ENCODE measurements around the gene PDE4B. TPM values are rescaled to one million over a fixed set of nuclear protein-coding genes. Genes with fewer than 3 reads are reported as not detected.

The PDE4B gene
- total and polyA plus RNA-seq, 11 donors: 1.4 to 71.9 (median 16.2) TPM

DNA sequence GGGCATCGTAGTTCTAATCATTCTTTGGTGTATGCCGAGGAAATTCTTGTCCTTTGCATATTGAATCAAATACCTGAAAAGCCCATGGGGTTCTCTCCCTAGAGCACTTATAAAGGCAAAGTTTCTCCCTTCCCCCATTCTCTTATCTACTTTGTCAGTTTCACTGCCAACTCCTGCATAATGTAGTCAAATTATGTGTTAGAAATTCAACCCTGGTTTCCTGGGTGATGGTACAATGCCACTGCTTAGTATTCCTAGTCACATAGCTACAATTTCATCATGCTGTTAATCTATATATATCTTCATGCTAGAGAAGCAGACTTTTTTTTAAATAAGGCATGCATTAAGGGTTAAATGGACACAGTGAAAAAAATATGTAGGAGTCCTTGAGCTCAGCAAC, 119.0 kb downstream of the PDE4B start:
- 51 to 65% (median 59%) methylated on average over 2 of the region's 2 CpGs for WGBS, 4 donors
- H3K4me1 ChIP-seq: no peaks in the 10 kb centered on the region
- H3K27me3 ChIP-seq: peaks cover 0 to 7% (median 0%) of the 10 kb centered on the region in 9 donors
- H3K4me3 ChIP-seq: no peak overlapping the region
- ATAC-seq (no peak), DNase-seq (no peak)
- H3K36me3 ChIP-seq: no peaks in the 10 kb centered on the region
- intact Hi-C loops (cut with DNase I): no loop called here
- TF ChIP-seq POLR2A (IDR thresholded peaks at IDR 0.05): no peak
- TF ChIP-seq, protein P1, sequence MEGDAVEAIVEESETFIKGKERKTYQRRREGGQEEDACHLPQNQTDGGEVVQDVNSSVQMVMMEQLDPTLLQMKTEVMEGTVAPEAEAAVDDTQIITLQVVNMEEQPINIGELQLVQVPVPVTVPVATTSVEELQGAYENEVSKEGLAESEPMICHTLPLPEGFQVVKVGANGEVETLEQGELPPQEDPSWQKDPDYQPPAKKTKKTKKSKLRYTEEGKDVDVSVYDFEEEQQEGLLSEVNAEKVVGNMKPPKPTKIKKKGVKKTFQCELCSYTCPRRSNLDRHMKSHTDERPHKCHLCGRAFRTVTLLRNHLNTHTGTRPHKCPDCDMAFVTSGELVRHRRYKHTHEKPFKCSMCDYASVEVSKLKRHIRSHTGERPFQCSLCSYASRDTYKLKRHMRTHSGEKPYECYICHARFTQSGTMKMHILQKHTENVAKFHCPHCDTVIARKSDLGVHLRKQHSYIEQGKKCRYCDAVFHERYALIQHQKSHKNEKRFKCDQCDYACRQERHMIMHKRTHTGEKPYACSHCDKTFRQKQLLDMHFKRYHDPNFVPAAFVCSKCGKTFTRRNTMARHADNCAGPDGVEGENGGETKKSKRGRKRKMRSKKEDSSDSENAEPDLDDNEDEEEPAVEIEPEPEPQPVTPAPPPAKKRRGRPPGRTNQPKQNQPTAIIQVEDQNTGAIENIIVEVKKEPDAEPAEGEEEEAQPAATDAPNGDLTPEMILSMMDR (IDR thresholded peaks at IDR 0.05): no peak
- no peaks in the 10 kb centered on the region for H3K9me3 ChIP-seq
- no peak overlapping the region for H3K27ac ChIP-seq

DNA sequence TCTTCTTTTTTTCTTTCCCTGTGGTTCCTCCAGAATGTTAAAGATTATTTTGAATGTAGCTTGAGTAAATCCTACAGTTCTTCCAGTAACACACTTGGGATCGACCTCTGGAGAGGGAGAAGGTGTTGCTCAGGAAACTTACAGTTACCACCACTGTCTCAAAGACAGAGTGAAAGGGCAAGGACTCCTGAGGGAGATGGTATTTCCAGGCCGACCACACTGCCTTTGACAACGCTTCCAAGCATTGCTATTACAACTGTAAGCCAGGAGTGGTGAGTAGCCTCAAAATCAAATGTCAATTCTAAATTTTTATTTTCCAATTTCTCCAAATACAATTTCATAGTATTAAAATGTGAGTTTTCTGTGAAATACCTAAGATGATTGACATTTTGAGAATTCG, 125.9 kb downstream of the PDE4B start:
- Histone ChIP-seq H3K9me3 (no peaks in the 10 kb centered on the region), H3K36me3 (no peaks in the 10 kb centered on the region), H3K4me1 (no peaks in the 10 kb centered on the region), H3K4me3 (no peak overlapping the region), H3K27ac (no peak overlapping the region), H3K27me3 (no peaks in the 10 kb centered on the region)
- no peak for DNase-seq
- intact Hi-C loops (cut with DNase I): no loop called here
- 46 to 58% (median 53%) methylated on average over 4 of the region's 4 CpGs for WGBS, 4 donors
- ATAC-seq: no peak
- TF ChIP-seq, protein P1 (IDR thresholded peaks at IDR 0.05): no peak
- no peak for TF ChIP-seq POLR2A (IDR thresholded peaks at IDR 0.05)

DNA sequence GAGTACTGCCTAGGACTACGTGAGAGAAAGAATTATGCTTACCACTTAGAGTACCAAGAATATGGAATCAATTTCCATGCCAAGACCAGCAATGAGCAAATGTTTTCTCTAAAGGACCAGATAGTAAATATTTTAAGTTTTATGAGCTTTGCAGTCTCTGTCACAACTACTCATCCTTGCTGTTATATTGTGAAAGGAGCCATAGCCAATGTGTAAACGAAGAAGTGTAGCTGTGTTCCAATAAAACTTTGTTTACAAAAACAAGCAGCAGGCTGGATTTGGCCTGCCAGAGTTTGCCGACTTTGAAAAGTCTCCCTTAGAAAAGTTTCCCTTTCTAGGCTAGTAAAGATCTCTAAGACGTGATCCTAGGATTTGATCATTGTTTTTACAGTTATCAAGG, 128.8 kb downstream of the PDE4B start:
- WGBS, 4 donors: 71 to 86% (median 75%) methylated on average over 4 of the region's 4 CpGs
- Histone ChIP-seq H3K36me3 (no peaks in the 10 kb centered on the region), H3K9me3 (no peaks in the 10 kb centered on the region), H3K4me3 (no peak overlapping the region), H3K27ac (no peak overlapping the region), H3K27me3 (no peaks in the 10 kb centered on the region), H3K4me1 (no peaks in the 10 kb centered on the region)
- ATAC-seq (no peak), DNase-seq (no peak)
- TF ChIP-seq, protein P1 (IDR thresholded peaks at IDR 0.05): no peak
- no peak for TF ChIP-seq POLR2A (IDR thresholded peaks at IDR 0.05)
- intact Hi-C loops (cut with DNase I): no loop called here

DNA sequence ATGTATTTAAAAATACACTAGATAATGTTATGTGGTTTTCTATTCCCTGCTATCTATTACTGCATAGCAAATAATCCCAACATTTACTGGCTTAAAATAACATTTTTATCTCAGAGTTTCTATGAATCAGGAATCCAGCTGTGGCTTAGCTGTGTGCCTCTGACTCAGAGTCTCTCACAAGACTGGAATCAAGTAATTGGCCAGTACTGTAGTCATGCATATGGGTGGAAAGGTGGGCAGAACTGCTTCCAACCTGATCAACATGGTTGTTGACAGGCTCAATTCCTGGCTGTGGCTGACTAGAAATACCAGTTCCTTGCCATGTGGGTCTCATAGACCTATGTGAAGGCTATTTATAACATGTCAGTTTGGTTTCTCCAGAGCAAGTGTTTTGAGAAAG, 131.8 kb downstream of the PDE4B start:
- Histone ChIP-seq H3K27me3 (no peaks in the 10 kb centered on the region), H3K36me3 (no peaks in the 10 kb centered on the region), H3K4me1 (no peaks in the 10 kb centered on the region), H3K27ac (no peak overlapping the region), H3K4me3 (no peak overlapping the region), H3K9me3 (peaks cover 0 to 5% (median 0%) of the 10 kb centered on the region in 12 donors)
- DNase-seq (no peak), ATAC-seq (no peak)
- TF ChIP-seq POLR2A (IDR thresholded peaks at IDR 0.05): no peak
- TF ChIP-seq, protein P1 (IDR thresholded peaks at IDR 0.05): no peak
- intact Hi-C loops (cut with DNase I): no loop called here

All from heart left ventricle (tissue), 16 donors.